HG02981 (cell line): ENCODE data around the gene KIF16B.

ENCODE experiments used
- ATAC-seq: cut with Tn5 transposase; IDR thresholded peaks from one replicate; pipeline ENCODE4 v1.9.1; 2021; ENCODE audit warnings: mild to moderate bottlenecking, moderate library complexity; ENCODE audit not compliant: unreplicated experiment

Gene KIF16B

DNA sequence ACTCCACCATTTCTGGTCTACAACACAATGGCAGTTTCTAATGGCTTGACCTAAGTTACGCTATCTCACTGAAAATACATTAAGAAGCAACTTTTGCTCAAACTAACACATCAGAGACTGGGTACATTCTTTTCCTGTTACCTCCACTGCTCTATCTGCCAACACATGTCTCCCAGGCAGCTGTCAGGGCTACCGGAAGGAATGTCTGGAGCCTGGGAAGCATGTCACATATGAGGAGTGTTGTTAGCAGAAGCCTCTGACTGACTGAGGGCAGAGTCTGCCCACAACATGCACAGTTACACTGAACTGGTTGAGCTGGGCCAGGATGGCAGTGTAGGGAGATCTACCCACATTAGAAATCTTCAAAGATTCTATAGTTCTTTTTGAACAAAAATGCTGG lies 264.5 kb downstream of the KIF16B start:
- ATAC-seq: no peak

DNA sequence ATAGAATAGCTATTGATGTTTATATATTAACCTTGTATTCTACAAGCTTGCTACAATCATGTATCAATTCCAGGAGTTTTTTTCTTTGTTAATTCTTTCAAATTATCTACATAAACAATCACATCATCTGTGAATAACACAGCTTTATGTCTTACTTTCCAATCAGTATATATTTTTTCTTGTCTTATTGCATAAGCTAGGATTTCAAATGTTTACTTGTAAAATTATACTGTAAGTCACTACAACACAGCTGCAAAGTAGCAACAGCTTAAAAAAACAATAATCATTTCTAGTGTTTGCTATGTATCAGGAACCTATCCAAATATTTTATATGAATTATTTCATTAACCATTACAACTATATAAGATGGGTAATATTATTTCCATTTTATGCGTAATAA lies 270.4 kb downstream of the KIF16B start:
- no peak for ATAC-seq

DNA sequence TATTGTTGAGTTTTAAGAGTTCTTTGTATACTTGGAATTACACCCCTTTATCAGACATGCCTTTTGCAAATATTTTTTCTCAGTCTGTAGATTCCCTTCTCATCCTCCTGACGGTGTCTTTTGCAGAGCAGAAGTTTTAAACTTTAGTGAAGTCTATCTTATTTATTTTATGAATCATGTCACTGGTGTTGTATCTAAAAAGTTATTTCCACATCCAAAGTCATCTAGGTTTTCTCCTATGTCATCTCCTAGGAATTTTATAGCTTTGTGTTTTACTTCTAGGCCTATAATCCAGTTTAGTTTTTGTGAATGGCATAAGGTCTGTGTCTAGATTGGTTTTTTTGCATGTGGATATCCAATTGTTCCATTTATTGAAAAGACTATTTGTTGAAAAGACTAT lies 271.3 kb downstream of the KIF16B start:
- no peak for ATAC-seq

DNA sequence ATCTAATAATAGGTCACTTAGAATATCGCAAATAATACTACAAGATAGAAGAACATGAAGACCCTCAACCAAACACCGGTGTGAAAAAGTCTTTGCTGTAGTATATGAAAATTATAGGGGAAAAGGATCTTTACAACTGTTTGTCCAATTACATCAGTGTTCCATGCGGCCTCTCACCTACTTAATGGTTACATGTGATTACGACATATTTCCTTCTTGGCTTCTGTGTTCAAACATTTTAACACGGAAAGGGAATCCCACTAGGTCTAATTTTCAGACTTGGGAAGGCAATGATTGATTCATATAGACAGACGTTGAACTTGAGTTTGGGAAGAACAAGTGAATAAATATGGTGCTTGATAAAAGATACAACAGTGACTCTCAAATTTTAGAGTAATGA lies 273.4 kb downstream of the KIF16B start:
- no peak for ATAC-seq

DNA sequence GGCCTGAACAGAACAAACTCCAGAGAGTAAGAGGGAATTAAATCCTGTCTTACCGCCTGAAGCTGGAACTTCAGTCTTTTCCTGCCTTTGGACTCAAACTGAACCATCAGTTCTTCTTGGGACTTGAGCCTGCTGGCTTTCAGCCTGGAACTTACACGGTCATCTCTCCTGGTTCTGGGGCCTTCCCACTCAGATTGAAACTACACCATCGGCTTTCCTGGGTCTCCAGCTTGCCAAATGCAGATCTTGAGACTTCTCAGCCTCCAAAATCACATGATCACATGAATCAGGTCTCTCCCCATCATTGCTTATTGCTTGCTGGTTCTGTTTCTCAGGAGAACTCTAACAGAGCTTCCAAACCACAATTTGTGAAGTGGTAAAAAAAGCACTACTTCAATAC lies 276.3 kb downstream of the KIF16B start:
- no peak for ATAC-seq

DNA sequence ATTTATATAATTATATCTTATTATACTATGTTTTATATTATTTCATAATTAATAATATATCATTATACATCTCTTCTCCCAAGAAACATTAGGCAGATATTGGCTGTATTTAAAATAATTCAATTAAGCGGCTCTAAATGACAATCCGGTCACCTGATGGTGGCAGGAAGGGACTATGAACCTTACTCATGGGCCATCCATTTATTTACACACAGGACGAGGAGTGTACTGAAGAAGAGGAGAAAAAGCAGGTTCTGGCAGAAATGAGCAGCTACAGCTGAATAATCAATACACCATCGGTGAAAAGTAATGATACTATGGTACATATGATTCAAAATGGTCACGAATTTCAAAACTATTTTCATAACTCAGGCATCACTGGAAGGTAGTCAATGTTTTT lies 277.7 kb downstream of the KIF16B start:
- ATAC-seq: no peak

DNA sequence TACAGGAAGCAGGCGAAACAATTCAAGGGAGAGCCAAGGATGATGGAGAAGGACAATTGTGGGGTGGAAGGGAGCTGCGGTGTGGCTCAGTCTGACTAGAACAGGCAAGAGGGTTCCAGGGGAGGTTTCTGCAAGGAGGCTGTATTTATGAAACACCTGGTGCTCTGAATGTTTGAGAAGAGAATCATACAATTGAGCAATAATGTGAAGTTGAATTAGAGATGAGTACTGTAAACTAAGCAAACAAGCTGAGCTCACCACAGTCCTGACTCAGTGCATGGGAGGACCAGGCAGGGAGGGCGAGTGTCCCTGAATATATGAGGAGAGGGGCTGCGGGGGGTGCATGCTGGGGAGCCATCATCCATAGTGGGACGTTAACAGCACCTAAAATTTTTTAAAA lies 279.7 kb downstream of the KIF16B start:
- ATAC-seq: no peak

DNA sequence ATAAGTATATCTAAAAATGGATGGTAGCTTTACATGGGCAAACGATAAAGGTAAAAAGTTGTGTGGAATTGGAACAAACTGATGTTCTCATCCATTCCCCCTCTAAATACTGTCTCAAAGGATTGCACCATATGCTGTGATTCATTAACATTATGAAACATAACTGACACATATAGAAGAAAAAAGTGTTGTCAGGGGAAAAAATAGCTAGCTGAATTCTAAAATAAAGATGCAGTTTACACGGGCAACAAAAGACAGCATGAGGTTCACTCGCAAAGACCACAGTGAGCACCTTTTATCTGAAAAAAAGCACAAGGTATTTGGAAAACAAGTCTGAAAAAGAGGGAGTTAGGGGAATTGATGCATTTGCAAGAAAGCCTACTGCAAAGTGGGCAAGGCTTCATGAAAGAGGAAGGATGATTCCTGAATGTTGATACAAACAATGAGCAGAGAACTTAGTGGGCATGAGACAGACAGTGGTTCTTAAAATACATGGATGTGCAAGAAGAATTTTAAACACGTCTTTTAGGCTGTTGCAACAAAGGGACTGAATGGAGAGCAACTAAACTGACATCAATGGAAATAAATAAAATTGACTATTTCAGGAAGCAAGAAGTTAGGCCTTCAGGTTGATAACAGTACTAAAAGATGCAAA lies 280.9 kb downstream of the KIF16B start:
- no peak for ATAC-seq

DNA sequence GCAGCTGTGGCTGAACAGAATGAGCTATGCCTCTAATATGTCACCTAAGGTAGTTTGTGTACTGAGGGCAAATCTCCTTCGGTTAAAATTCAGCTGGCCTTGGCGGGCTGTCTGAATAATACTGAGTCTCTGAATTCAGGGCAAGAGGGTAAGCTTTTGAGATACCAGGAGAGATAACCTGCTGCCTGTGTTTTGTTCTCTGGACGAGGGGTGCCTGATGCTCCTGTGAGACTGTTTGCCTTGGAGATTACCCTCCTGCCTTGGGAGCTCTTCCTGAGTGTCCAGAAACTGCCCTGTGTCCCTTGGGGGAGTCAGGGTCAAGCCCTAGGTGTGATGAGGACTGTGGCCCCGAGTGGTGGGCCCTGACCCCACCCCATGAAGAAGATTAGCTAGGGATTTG lies 282.9 kb downstream of the KIF16B start:
- ATAC-seq: no peak

DNA sequence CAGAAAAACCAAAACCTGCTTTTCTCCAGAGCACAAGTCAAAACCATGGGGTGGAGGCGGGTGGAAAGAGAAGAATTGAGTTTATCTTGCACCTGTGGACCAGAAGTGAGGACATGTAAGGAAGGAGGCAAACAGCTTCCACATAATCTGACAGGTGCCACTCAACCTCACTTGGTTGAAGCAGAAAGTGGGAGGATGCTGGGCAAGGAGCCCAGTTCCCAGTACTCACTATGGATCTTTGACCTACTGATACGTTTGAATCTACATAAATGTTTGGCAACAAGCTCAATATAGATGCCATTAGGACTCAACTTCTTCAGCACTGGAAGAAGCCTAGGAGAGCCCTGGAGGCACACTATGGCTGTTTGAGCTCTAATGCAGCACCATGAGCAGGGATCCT lies 285.5 kb downstream of the KIF16B start:
- no peak for ATAC-seq

DNA sequence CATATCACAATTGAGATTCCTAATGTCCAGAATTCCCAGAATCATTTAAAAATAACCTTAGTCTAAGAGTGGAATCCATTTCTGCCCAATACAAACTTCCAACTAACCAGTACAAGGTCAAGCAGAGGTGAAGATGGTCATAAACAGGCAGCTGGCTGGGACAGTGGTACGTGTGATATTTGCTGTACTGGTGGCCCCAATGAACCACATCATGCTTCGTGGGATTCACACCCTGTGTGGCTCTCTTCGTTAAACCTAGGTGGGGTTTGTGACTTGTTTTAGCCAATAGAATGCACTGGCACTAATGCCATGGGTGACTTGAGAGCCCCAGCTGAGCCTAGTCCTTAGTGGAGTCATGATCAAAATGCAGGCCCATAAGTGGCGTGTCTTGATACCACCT lies 286.6 kb downstream of the KIF16B start:
- ATAC-seq: no peak

DNA sequence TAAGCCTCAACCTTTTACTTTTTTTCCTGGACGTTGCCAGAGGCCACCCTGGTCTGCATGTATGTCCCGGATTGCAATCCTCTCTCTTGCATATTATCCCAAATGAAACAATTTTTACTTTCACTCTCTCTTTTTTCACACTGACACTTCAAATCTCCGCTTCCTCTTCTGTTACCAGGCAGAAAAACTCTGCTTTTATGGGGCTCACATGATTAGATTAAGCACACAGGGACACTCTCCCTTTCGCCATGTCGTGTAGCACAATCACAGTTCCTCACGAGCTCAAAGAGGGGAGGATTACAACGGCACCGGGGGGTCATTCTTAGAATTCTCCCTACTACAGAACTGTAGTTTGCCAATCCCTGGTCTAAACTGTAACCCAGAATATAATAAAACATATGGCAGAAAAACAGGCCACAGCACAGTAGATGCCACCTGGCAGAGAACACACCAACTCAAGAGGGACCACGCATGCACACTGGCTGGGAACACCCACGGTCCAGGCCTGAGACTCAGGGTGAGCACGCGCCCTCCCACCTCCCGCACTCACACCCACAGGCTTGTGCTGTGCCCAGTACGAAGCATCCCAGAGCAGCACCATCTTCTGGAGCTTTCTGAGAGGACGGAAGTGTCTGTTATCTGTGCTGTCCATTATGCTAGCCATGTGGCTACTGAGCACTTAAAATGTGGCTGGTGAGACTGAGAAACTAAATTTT lies 288.7 kb downstream of the KIF16B start:
- ATAC-seq: no peak

DNA sequence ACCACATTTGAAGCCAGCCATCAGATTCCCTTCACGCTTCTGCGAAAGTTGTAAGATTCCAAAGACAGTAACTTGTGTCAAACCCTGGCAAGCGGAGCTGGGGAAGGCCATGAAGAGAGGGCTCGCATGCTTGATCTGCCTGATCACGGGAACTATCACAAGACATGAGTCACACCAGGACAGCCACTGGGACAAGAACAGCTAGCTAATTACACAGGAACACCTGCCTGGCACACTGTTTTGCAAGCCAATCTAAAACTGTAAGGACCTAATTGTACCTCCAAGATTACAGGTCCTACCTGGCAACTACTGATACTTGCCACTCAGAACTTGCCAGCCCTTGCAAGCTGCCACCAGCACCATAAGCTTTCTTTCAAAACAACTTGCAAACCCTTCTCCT lies 289.3 kb downstream of the KIF16B start:
- ATAC-seq: no peak

DNA sequence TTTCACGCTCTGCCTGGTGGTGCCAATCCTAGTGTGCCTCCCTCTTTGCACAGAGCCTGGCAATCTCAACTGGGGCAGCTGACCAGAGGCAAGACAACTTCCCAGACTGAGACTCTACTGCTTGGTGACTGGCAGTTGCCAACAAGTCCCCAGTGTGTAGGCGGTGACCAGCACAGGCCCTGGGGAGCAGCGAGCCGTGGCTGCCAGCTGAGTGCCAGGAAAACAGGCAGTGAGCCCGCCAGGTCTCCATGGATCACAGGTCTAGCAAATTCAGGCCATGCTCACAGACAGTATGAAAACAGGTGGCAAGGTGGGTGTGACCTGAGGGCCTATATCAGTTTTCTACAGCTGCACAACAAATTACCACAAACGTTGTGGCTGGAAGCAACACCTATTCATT lies 289.9 kb downstream of the KIF16B start:
- ATAC-seq: no peak

DNA sequence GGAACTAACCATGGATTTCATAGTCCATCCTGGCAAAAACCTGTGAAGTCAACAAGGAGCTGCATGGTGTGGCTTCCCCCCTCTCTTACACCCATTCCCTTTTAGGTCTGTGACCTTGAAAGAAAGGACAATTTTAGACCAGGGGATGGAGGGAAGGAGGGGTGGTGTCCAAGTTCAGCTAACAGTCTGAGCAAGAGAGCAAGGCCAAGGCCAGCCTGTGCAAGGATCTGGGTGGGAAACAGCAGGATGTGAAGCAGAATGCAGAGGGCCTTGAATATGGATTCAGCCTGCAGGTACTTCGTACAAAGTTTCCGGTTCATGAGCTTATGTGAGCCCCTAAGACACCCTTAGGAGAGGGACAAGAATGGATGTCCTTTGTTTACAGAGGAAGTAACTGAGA lies 293.0 kb downstream of the KIF16B start:
- ATAC-seq: no peak

DNA sequence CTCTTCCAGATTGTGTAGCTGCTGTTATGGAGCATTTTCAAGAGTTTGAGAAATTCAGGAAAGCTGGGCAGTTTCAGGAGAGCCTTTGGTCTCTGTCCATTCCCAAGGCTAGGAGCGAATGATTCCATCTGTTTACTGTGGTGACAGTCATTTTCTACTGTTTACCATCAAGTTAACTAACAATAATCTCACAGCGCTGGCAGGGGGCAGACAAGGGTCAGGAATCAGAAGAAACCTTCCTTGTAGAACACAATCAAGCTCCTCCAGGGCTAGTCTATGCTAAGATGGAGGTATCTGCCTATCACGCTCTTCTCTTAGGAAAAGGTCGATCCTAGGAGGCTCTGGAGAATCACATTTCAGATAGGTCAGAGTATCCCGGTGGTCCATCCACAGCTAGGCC lies 293.9 kb downstream of the KIF16B start:
- ATAC-seq: no peak

DNA sequence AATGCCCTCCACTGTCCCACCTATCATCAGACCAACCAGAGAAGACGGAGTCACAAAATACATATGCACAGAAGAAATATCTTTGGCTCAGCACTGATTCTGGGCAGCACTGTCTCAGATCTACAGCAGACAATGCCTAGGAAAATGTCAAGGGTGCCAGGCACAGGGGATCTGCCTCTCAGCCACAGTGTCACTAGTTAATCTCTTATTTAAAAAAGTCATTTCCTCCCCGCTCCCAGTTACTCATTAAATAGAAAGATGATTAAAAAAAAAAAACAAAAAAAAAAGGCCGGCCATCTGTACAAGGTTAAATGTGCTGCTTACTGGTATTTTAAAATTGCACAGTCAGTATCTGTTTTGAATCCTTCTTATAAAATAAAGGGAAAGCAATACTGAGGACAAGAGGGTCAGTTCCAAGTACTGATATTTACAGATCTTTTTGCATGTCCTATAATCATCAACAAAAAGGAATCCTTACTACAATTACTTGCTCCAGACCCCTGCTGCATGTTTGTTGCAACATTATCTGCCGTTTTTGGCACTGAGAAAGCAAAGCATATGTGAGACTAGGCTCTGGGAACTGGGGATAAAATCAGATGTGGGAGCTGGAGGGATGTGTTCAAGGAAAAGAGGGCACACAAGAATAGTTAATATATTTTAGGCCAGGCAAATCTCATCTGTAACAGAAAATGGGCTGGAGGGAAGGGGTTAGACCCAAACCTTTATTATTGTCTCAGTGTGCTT lies 299.3 kb downstream of the KIF16B start:
- no peak for ATAC-seq

DNA sequence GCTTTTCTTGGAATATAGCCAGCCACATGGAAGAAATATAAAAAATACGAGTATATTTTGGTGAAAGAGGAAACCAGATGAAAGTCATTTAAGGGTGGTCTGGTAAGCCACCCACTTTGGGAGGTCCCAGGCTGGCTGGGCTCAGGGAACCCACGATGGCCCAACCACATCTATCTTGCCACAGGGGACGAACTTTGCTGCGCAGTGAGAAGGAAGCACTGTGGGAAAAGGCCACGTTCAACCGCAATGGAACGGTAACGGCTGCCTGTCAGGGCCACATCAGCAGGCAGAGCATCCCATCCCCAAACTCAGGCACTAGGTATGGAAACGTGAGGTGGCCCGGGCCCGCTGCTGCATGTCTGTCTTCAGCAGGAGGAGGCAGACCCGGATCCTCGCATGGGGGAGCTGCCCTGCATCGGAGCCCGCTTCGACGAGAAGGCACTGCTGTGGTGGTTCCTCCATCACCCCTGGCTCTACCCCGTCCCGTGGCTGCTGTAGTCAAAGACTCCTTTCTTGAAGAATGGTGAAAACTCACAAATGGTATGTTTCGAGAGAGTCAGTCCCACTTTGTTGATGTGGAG lies 300.4 kb downstream of the KIF16B start:
- ATAC-seq: no peak

DNA sequence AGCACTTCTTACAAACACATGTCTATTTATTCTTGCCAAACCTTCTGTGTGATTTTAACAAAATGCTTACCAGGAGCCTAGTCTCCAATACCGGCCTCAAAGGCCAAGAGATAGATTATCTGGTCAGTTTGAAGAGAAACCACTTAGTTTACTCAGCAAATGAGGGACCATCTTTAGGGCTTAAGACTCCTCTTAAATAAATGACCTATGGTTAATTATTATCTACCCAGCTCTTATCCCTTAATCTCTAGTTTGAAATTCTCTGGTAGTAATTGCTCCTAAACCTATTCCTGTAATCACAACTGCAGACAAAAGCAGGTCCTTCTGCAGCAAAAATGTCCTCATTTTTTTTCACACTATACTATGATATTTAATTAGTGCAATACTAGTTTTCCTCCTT lies 301.8 kb downstream of the KIF16B start:
- ATAC-seq: no peak

DNA sequence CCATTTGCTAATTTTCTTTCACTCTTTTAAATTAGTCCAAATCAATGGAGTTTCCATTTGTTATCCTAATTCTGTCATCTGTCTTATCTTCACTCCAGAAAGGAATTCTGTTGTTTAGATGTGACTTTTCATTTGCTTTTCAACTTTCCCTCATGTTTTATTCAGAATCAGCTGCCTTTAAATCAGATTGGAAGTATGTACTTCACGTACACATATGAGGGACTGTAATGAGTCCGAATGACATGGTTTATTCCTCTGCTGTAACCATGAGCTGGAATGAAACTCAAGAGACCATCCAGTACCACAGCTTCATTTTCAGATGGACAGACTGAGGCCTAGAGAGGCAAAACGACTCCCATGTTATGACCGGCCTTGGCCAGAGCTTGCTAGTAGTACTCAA lies 302.3 kb downstream of the KIF16B start:
- no peak for ATAC-seq

DNA sequence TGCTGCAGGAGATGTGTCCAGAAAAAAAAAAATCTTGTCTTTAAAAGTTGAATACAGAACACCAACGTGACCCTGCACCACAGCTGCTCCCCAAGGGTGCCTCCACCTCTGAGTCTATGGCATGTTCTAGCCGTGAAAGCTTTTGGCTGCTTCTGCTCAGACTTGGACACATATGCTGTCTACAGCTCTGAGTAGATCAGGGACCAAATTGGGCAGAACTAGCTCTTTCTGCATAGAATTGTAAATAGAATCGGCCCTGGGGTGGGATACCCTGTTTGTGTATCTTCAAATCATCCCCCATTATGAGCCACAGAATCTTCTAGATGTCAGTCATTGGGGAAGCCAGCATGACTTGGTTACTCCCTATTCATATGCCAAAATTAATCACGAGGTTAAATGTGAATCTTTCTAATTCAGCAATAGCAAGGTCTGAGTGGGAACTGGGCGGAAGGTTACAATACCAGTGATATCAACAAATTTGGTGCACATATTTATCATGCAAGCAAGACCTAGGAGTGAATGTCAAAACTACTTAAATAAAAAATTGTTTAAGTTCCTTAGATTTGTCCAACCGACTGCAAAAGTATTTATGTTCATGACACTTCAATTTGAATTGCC lies 302.8 kb downstream of the KIF16B start:
- ATAC-seq: no peak
